ENCODE measurements around the gene ERBB4.

DNA sequence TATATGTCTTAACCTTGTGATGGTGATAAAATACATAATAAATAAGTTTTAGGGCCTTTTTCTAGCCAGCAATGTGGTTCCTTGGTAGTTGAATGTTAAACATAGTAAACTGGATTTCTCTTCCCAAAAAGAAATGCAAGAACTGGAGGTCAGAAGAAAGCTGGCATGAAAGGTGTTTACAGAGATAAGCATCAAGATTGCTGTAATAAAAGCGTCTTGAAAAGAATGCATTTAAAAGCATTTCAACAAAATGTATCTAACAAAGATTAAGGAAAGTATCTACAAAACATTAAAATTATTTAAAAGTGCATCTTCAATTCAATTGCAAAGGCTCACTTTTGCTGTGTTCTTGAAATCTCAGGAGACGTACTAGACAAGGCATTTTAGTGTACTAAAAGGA lies 419.0 kb downstream of the ERBB4 start:
- TF ChIP-seq CTCF (IDR thresholded peaks at IDR 0.05; ENCODE audit: low read depth, low read length, poor library complexity, severe bottlenecking) (no peak), EZH2phosphoT487 (IDR thresholded peaks at IDR 0.05; ENCODE audit: borderline replicate concordance, low read length) (no peak)

All from DOHH2 (cell line).